Left ventricle myocardium inferior (tissue), 1 donor: ENCODE measurements around the gene ID2. TPM values are rescaled to one million over a fixed set of nuclear protein-coding genes. Genes with fewer than 3 reads are reported as not detected.

Experiments
- DNase-seq: peaks from one replicate; pipeline ENCODE4 v3.0.0-alpha.2; 2020
- H3K27ac ChIP-seq: fragments of 200-600 bp; replicated peaks from 2 replicates; pipeline ENCODE4 v1.8.0; 2021
- H3K27me3 ChIP-seq: fragments of 200-600 bp; 2 replicates; pipeline ENCODE4 v1.8.0; 2021; ENCODE audit warnings: low read depth
- H3K36me3 ChIP-seq: fragments of 200-600 bp; 2 replicates; pipeline ENCODE4 v1.8.0; 2021
- H3K4me1 ChIP-seq: fragments of 200-600 bp; 2 replicates; pipeline ENCODE4 v1.8.0; 2021
- H3K4me3 ChIP-seq: fragments of 200-600 bp; 2 replicates; pipeline ENCODE4 v1.8.0; 2021; ENCODE audit warnings: mild to moderate bottlenecking, moderate library complexity
- H3K9me3 ChIP-seq: fragments of 200-600 bp; replicated peaks from 2 replicates; pipeline ENCODE4 v1.8.0; 2021
- intact Hi-C: fragments of 100-400 bp; cut with micrococcal nuclease; formaldehyde crosslinking; loops from one replicate; pipeline ENCODE4 v1.11.0; 2022
- total RNA-seq: library from RNA; stranded (reverse); fragmentation: NEBNext Ultra II Directional; extraction: Animal tissue kit (Norgen Biotek cat#: 25700); gene quantifications from one replicate; pipeline ENCODE4 v1.2.1, GENCODE V29; 2021
- TF ChIP-seq, protein P1 (sequence below): fragments of 200-600 bp; IDR thresholded peaks from 2 replicates; pipeline ENCODE4 v1.8.0; 2021; ENCODE audit warnings: antibody characterized with exemption, mild to moderate bottlenecking, borderline replicate concordance
- donor health status: DM: no; HTN: yes; CAD: no; lungs with severe emphysema.

ID2 gene
- total RNA-seq, 1 donor from 2014 or later: 32.2 TPM

DNA sequence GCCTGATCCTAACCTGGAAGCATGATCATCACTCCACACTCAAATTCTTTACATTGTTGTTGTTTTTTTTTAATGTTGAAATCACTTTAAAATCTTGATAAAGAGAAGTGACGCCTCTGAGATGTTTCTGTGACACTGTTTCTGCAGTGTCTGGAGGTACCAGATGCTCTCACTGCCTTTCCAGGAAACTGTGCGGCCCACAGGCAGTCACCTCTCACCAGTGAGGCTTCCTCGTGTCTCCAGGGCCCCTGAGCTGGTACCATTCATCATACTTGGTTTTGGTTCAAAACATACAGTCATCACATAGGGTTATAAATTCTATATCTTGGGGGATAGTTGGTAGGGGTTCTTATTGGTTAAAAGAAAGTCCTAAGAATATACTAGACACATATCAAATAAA, 10.1 kb upstream of the ID2 start:
- DNase-seq: no peak
- Histone ChIP-seq H3K4me1 (peaks cover 25% of the 10 kb centered on the region), H3K27ac (no peak overlapping the region), H3K9me3 (peaks cover 21% of the 10 kb centered on the region), H3K36me3 (no peaks in the 10 kb centered on the region), H3K4me3 (no peak overlapping the region), H3K27me3 (no peaks in the 10 kb centered on the region)
- TF ChIP-seq, protein P1, sequence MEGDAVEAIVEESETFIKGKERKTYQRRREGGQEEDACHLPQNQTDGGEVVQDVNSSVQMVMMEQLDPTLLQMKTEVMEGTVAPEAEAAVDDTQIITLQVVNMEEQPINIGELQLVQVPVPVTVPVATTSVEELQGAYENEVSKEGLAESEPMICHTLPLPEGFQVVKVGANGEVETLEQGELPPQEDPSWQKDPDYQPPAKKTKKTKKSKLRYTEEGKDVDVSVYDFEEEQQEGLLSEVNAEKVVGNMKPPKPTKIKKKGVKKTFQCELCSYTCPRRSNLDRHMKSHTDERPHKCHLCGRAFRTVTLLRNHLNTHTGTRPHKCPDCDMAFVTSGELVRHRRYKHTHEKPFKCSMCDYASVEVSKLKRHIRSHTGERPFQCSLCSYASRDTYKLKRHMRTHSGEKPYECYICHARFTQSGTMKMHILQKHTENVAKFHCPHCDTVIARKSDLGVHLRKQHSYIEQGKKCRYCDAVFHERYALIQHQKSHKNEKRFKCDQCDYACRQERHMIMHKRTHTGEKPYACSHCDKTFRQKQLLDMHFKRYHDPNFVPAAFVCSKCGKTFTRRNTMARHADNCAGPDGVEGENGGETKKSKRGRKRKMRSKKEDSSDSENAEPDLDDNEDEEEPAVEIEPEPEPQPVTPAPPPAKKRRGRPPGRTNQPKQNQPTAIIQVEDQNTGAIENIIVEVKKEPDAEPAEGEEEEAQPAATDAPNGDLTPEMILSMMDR: no peak
- intact Hi-C loops: no loop called here

DNA sequence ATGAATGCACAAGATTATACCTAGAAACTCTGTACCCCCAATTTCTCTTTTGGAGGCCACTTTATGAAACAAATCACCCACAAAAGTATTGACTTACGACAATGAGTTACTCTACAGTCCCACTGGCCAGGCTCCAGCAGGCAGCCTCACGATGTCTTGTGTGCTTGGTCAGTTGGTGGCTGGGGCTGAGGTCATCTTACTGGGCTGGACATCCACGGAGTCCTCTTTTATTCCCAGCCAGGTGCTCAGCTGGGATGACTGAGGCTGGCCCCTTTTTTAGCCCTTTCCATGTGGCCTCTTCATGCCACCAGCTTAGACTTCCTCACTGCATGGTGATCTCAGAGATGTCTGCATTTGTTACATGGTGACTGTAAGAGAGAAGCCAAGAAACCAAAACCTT, 8.9 kb upstream of the ID2 start:
- TF ChIP-seq, protein P1: no peak
- H3K9me3 ChIP-seq: peaks cover 21% of the 10 kb centered on the region
- H3K27ac ChIP-seq: no peak overlapping the region
- intact Hi-C loops: no loop called here
- no peaks in the 10 kb centered on the region for H3K27me3 ChIP-seq
- no peak for DNase-seq
- no peak overlapping the region for H3K4me3 ChIP-seq
- H3K36me3 ChIP-seq: no peaks in the 10 kb centered on the region
- peaks cover 37% of the 10 kb centered on the region for H3K4me1 ChIP-seq

DNA sequence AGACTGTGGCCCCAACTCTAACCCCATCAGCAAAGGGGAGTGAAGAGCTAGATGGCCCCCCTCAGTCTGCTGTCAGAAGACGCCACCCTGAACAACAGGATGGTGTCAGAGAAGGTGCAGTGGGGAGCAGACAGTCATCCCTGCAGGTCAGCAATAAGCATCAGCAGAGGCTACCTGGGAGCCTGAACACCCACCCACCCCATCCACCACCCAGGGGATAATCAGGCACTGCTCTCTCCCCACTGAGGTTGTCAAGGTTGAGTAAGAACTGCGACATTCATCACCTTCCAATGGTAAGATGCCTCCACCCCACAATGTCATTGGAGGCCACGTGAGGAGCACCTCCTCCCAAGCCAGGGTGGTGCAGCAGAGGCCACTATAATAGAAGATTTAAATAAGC, 8.5 kb upstream of the ID2 start:
- DNase-seq: no peak
- Histone ChIP-seq H3K27me3 (no peaks in the 10 kb centered on the region), H3K4me3 (no peak overlapping the region), H3K4me1 (peaks cover 41% of the 10 kb centered on the region), H3K36me3 (no peaks in the 10 kb centered on the region), H3K9me3 (peaks cover 21% of the 10 kb centered on the region), H3K27ac (no peak overlapping the region)
- TF ChIP-seq, protein P1: no peak
- intact Hi-C loops: no loop called here

DNA sequence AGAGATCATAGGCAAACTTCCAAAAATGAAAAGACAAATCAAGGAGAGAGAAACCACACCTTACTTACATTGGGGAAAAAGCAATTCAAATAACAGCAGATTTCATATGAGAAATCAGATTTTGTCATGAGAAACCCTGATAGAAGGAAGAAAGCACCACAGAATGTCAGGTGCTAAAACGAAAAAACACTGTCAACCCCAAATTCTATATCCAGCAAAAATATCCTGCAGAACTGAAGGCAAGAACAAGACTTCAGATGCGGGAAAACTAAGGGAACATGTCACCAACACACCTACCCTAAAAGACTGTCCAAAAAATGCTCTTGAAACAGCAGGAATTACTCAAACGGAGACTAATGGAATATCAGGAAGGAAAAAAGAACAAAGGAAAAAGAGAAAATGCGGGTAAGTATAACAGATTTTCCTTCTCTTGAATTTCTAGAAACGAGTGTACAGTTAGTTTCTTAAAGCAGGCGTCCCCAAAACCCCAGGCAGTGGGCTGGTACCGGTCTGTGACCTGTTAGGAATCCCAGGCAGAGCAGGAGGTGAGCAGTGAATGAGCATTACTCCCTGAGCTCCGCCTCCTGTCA, 7.3 kb upstream of the ID2 start:
- Histone ChIP-seq H3K27me3 (no peaks in the 10 kb centered on the region), H3K27ac (no peak overlapping the region), H3K9me3 (peaks cover 21% of the 10 kb centered on the region), H3K36me3 (no peaks in the 10 kb centered on the region), H3K4me3 (no peak overlapping the region), H3K4me1 (peaks cover 39% of the 10 kb centered on the region)
- no peak for DNase-seq
- TF ChIP-seq, protein P1: no peak
- intact Hi-C loops: no loop called here

DNA sequence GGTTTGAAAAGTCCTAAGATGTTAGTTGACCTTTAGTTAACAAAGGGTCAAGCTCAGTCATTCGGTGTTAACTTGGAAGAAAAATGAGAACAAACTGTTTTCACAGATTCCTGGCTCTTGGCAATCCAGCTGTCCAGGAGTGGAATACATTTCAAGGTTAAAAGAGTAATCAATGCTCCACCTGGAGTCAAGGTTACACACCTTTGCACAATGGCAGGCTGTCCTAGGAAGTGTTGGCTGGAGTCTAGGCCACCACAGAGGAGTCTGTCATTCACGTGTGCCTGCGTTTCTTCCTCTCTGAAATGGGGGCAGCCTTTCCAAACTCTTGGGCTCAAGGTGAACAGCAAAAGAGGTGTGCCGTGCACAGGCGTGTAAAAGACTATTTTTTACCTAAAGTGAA, 6.3 kb upstream of the ID2 start:
- no peak for DNase-seq
- intact Hi-C loops: no loop called here
- H3K4me3 ChIP-seq: no peak overlapping the region
- TF ChIP-seq, protein P1: no peak
- H3K9me3 ChIP-seq: peaks cover 21% of the 10 kb centered on the region
- H3K27ac ChIP-seq: peak overlapping the region; percentile 100
- no peaks in the 10 kb centered on the region for H3K27me3 ChIP-seq
- H3K36me3 ChIP-seq: no peaks in the 10 kb centered on the region
- peaks cover 44% of the 10 kb centered on the region for H3K4me1 ChIP-seq
